ENCODE measurements around the gene FPR1. TPM values are rescaled to one million over a fixed set of nuclear protein-coding genes. Genes with fewer than 3 reads are reported as not detected.
"Not testable (repeated sequence)": the region's sequence is repeated elsewhere in the genome, so short reads cannot be mapped to it uniquely, and the experiment has no call there.

FPR1 gene
- total RNA-seq, 2 experiments from 2014 or later, result not detected

DNA sequence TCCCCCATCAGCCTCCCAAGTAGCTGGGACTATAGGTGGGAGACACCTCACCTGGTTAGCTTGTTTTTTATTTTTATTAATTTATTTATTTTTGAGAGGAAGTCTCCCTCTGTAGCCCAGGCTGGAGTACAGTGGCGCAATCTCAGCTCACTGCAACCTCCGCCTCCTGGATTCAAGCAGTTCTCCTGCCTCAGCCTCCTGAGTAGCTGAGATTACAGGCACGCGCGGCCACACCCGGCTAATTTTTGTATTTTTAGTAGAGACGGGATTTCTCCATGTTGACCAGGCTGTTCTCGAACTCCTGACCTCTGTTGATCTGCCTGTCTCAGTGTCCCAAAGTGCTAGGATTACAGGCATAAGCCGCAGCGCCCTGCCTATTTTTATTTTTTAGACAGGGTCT, 13.2 kb downstream of the FPR1 start:
- ATAC-seq (ENCODE audit: low read depth); H3K4me1 Mint-ChIP-seq; H3K36me3 Mint-ChIP-seq; H3K4me3 Mint-ChIP-seq; H3K27me3 Mint-ChIP-seq; DNase-seq; H3K27ac Mint-ChIP-seq; POLR2A ChIA-PET; H3K9me3 Mint-ChIP-seq: not testable (repeated sequence)

DNA sequence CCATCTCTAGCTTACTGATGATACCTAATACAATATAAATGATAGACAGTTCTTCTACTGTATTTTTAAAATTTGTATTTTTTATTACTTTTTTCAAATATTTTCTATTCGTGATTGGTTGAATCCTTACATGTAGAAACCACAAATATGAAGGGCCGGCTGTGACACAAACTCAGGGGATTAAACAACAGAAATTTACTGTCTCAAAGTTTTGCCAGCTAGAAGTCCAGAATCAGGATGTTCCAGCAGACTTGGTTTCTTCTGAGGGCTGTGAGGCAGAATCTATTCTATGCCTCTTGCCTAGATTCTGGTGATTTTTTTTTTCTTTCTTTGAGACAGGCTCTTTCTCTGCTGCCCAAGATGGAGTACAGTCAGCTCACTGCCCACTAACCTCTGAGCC, 13.8 kb downstream of the FPR1 start:
- Mint-ChIP-seq H3K27ac (no peak overlapping the region), H3K4me1 (peaks cover 3% of the 10 kb centered on the region), H3K36me3 (no peaks in the 10 kb centered on the region), H3K27me3 (peaks cover 7% of the 10 kb centered on the region), H3K9me3 (peaks cover 2% of the 10 kb centered on the region), H3K4me3 (no peak overlapping the region)
- ATAC-seq (ENCODE audit: low read depth), result no peak
- POLR2A ChIA-PET, result no interaction called here
- no peak for DNase-seq

DNA sequence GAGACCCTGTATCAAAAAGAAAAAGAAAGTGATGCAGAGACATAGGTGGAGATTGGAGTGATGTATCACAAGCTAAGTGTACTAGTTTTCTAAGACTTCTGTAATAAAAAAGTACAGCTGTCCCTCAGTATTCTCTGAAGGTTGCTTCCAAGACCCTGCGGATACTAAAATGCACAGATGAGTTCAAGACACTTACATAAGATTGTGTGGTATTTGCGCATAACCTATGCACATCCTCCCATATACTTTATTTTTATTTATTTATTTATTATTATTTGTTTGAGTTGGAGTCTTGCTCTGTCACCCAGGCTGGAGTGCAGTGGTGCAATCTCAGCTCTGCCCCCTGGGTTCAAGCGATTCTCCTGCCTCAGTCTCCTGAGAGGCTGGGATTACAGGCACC, 14.3 kb downstream of the FPR1 start:
- DNase-seq, result no peak
- Mint-ChIP-seq H3K9me3 (peaks cover 2% of the 10 kb centered on the region), H3K4me1 (peaks cover 3% of the 10 kb centered on the region), H3K27me3 (peaks cover 7% of the 10 kb centered on the region), H3K4me3 (no peak overlapping the region), H3K36me3 (no peaks in the 10 kb centered on the region), H3K27ac (no peak overlapping the region)
- no peak for ATAC-seq (ENCODE audit: low read depth)
- POLR2A ChIA-PET, result no interaction called here

DNA sequence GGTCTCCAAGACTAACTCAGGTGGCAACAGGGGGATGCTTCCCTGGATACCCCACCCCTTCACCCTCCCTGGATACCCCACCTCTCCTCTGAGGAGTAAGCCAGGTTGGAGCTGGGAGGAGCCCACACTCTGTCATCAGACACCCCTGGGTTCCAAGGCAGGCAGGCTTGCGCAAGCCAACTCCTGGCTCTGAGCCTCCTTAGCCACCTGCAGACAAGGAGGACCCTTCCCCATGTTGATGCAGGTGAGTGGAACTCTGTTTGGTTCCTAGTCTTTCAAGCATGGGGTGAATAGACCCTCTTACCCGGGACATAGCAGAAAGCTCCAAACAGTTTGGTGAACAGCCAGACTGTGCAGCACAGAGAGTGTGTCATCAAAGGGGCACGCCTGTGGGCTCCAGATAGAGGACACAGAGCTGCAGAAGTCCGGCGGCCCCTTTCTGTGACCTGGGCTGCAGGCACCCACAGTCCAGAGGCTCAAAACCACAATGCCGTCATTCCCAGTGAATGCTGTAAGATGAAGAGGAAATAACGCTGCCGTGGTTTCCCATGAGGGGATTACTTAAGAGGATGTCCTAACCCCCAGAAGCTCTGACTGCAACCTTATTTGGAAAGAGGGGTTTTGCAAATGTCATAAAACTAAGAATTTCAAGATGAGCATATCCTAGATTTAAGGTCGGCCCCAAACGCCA, 15.8 kb downstream of the FPR1 start:
- no peak for DNase-seq
- peaks cover 7% of the 10 kb centered on the region for H3K27me3 Mint-ChIP-seq
- peaks cover 3% of the 10 kb centered on the region for H3K4me1 Mint-ChIP-seq
- H3K36me3 Mint-ChIP-seq, result no peaks in the 10 kb centered on the region
- ATAC-seq (ENCODE audit: low read depth), result no peak
- H3K27ac Mint-ChIP-seq, result no peak overlapping the region
- peaks cover 7% of the 10 kb centered on the region for H3K9me3 Mint-ChIP-seq
- POLR2A ChIA-PET, result no interaction called here
- H3K4me3 Mint-ChIP-seq, result no peak overlapping the region

DNA sequence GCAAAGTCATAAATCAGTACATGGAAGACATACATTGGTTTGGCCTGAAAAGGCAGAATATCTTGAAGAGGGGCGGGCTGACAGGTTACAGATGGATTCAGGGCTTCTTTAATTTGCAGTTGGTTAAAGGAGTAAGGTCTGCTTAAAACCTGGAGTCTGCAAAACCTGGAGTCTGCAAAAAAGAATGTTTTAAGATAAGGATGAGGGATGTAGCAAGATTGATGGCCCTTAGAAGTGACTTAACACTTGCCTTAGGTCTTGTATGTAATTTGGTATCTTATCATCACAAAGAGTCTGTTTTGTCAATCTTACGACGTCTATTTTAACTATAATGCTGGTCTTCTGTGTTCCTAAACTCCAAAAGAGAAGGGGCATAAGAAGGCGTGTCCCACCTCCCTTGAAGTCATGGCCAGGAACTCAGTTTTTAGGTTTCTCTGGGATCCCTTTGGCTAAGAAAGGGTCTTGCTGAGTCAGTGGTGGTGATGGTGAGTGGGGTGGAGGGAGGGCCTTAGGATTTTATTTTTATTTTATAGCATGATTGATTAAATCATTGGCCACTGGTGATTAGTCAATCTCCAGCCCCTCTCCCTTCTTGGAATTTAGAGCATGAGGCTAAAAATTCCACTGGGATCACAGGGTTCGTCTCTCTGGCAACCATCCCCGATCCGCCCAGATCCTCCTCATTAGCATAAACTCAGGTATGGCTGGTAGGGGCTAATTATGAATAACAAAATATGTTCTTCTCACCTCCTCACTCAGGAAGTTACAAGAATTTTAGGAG, 17.7 kb downstream of the FPR1 start:
- Mint-ChIP-seq H3K4me1 (peaks cover 3% of the 10 kb centered on the region), H3K36me3 (no peaks in the 10 kb centered on the region), H3K27me3 (peaks cover 7% of the 10 kb centered on the region), H3K27ac (no peak overlapping the region), H3K9me3 (peaks cover 11% of the 10 kb centered on the region), H3K4me3 (no peak overlapping the region)
- no peak for DNase-seq
- no peak for ATAC-seq (ENCODE audit: low read depth)
- POLR2A ChIA-PET, result no interaction called here

DNA sequence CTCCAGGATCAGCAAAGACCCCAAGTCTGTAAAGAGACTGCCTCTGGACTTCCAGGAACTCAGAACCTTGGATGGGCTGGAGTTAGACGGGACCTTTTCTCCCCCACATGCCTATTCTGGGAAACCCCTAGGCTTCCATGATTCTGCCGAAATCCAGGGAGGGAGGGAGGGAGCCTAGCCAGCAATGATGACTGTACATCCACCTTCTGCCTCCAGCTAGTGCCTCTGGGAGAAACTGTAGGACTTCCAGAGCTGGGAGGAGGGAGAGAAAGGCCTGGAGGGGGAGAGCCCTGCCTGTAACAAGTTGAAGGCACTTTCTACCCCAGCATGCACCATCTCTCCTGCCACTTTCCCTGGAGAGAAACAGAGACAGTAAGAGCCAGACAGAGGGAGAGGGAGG, 21.9 kb downstream of the FPR1 start:
- Mint-ChIP-seq H3K9me3 (peaks cover 14% of the 10 kb centered on the region), H3K27ac (no peak overlapping the region), H3K4me1 (no peaks in the 10 kb centered on the region), H3K27me3 (peaks cover 10% of the 10 kb centered on the region), H3K4me3 (no peak overlapping the region), H3K36me3 (no peaks in the 10 kb centered on the region)
- no peak for ATAC-seq (ENCODE audit: low read depth)
- DNase-seq, result no peak
- POLR2A ChIA-PET, result no interaction called here

DNA sequence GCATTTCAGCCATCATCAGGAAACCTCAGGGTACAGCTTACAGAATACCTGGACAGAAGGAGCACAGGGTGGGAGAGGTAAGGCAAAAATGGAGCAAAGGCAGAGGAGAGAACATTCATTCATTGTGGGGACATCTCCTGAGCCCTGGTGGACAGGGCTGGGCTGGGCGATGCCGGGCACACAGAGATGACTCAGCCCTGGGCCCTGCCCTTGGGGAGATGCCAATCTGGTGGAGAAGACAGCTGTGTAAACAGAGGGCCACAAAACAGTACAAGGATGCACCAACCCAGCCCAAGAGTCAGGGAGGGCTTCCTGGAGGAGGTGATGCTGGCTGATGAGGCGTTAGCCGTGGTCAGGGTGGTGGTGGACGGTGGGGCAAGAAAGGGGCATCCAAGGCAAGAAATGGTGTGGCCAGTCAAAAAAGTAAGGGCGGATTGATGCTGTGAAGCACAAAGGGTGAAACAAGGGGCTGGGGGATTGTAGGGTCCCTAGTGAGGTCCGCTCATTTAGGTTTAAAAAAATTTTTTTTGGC, 24.3 kb downstream of the FPR1 start:
- no peaks in the 10 kb centered on the region for H3K4me1 Mint-ChIP-seq
- ATAC-seq (ENCODE audit: low read depth) (no peak), DNase-seq (no peak)
- no peaks in the 10 kb centered on the region for H3K36me3 Mint-ChIP-seq
- H3K4me3 Mint-ChIP-seq, result no peak overlapping the region
- POLR2A ChIA-PET, result no interaction called here
- H3K27me3 Mint-ChIP-seq, result peaks cover 13% of the 10 kb centered on the region
- H3K9me3 Mint-ChIP-seq, result peaks cover 12% of the 10 kb centered on the region
- no peak overlapping the region for H3K27ac Mint-ChIP-seq

DNA sequence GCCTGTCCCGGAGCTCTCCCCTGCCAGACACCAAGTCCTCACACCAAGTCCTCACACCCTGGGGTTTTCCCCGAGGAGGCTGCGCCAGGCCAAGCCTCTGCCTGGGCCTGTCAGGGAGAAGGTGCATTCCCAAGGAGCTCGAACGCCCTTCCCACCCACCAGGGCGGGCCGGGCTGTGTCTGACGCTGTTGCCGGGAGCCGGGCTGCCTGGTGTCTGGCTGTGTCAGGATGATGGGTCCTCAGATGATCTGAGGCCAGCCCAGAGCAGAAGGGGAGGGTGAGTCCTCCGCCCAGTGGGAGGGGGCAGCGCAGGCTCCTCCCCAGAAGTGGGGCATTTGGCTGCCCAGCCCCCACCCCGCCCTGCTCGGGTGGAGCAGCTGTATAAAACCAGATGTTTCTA, 25.6 kb downstream of the FPR1 start:
- DNase-seq (no peak), ATAC-seq (ENCODE audit: low read depth) (no peak)
- POLR2A ChIA-PET, result no interaction called here
- H3K27ac Mint-ChIP-seq, result no peak overlapping the region
- peaks cover 7% of the 10 kb centered on the region for H3K9me3 Mint-ChIP-seq
- H3K4me3 Mint-ChIP-seq, result no peak overlapping the region
- no peaks in the 10 kb centered on the region for H3K4me1 Mint-ChIP-seq
- peaks cover 18% of the 10 kb centered on the region for H3K27me3 Mint-ChIP-seq
- no peaks in the 10 kb centered on the region for H3K36me3 Mint-ChIP-seq

DNA sequence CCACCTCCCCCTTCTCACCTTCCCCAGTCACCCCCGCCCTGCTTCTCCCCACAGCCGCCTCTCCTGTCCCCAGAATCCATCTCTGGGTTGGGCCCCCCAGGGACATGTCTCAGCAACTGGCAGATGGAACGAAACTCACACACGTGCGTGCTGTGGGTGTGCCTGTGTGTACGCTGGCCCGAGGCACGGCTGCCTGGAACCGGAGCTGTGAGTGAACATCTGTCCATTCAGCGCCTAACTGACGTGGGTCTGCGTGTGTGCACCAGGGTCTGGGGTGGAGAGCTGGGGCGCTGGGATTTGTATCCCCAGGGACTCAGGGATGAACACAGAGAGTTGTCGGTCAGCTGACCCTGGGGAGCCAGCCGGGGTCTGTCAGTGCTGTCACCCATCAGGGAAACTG, 27.1 kb downstream of the FPR1 start:
- Mint-ChIP-seq H3K4me1 (no peaks in the 10 kb centered on the region), H3K27ac (no peak overlapping the region), H3K36me3 (no peaks in the 10 kb centered on the region), H3K4me3 (no peak overlapping the region), H3K27me3 (peaks cover 29% of the 10 kb centered on the region), H3K9me3 (peaks cover 5% of the 10 kb centered on the region)
- DNase-seq (no peak), ATAC-seq (ENCODE audit: low read depth) (no peak)
- POLR2A ChIA-PET, result interaction anchor here (0.5 kb wide), 1 partner anchor 68 kb away, joined by 3 read pairs; no protein-coding TSS in a partner anchor

DNA sequence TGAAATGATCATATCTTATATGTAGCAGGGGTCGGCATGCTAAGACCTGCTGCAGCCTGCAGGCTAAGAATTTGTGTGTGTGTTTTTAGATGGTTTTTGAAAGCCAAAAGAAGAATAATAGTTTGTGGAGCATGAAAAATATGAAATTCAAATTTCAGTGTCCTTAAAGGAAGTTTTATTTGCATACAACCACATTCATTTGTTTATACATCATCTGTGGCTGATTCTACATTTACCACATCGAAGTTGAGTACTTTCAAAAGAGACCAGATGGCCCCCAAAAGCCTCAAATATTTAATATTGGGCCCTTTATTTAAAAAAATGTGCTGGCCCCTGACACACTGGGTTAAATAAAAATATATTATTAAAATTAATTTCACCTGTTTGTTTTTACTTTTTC, 29.2 kb downstream of the FPR1 start:
- no peak for ATAC-seq (ENCODE audit: low read depth)

DNA sequence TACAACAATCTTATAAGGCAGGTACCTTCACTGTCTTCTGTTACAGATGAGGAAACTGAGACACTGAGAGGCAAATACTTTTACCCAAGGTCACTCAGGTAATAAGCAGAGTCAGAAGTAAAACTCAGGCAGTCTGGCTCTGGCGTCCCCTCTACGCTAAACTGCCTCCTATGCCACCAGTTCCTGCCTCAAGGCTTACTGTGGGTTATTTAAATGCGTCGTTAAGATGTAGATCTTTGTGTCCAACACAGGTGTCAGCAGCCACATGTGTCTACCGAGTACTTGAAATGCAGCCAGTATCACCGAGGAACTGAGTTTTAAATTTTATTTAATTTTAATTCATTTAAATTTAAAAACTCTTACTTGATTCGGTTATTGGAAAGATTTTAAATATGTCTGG, 29.8 kb downstream of the FPR1 start:
- peaks cover 4% of the 10 kb centered on the region for H3K9me3 Mint-ChIP-seq
- H3K36me3 Mint-ChIP-seq, result peaks cover 2% of the 10 kb centered on the region
- no peak for ATAC-seq (ENCODE audit: low read depth)
- no peak overlapping the region for H3K4me3 Mint-ChIP-seq
- peaks cover 45% of the 10 kb centered on the region for H3K27me3 Mint-ChIP-seq
- POLR2A ChIA-PET, result no interaction called here
- no peaks in the 10 kb centered on the region for H3K4me1 Mint-ChIP-seq
- no peak for DNase-seq
- H3K27ac Mint-ChIP-seq, result no peak overlapping the region

More for the DNA sequence above, 29.2 kb downstream of the FPR1 start:
- no peak for DNase-seq
- Mint-ChIP-seq H3K27ac (no peak overlapping the region), H3K27me3 (peaks cover 45% of the 10 kb centered on the region), H3K36me3 (peaks cover 2% of the 10 kb centered on the region), H3K4me1 (no peaks in the 10 kb centered on the region), H3K4me3 (no peak overlapping the region), H3K9me3 (peaks cover 4% of the 10 kb centered on the region)
- POLR2A ChIA-PET, result no interaction called here

DNA sequence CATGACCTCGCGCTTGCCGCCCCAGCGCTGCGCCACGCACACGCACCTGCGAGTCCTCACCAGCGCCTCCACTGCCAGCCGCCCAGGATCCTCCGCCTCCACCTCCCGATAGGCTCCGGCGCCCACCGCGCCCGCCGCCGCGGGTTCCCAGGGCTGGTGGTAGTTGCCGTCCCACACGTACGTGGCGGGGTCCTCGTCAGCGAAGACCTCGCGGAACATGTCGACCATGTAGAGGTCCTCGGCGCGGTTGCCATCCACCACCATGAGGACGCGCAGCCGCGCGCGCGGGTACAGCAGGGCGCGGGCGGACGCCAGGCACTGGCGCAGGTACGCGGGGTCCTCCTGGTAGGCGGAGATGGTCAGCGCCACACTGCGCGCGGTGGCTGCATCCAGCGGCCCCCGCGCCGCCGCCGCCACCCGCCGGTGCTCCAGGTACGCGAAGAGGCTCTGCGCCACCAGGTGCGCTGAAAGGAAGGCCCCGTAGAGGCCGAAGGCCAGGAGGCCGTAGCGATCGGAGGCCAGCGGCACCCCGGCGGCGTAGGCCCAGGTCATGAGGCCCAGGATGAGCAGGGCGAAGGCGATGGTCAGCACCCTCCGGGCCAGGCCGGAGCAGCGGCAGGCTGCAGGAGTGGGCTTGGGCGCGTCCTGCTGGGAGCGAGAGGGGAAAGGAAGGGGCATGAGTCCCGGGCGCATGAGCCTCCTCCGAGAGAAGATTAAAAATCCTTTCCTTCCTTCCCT, 32.3 kb downstream of the FPR1 start:
- no peak overlapping the region for H3K4me3 Mint-ChIP-seq
- ATAC-seq (ENCODE audit: low read depth) (no peak), DNase-seq (no peak)
- H3K27ac Mint-ChIP-seq, result no peak overlapping the region
- peaks cover 2% of the 10 kb centered on the region for H3K36me3 Mint-ChIP-seq
- peaks cover 39% of the 10 kb centered on the region for H3K27me3 Mint-ChIP-seq
- H3K9me3 Mint-ChIP-seq, result peaks cover 4% of the 10 kb centered on the region
- POLR2A ChIA-PET, result no interaction called here
- H3K4me1 Mint-ChIP-seq, result no peaks in the 10 kb centered on the region

DNA sequence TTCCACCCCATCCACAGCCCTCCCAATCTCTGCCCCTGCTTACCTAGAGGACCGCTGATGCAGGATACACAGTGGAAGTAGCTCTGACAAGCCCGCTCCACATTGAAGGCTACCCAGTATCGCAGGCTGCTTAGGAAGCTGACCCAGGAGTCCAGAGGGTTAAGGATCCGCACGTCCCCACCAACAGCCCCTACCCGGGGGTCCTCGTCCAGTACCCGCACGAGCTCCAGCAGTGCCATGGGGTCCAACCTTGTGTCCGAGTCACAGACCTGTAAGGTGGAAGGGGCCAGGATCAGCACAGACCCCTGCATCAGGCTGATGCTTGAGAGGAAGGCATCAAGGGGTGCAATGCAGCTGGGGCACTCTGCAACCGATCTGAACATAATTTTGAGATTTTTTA, 34.8 kb downstream of the FPR1 start:
- no peak overlapping the region for H3K4me3 Mint-ChIP-seq
- ATAC-seq (ENCODE audit: low read depth) (no peak), DNase-seq (no peak)
- POLR2A ChIA-PET, result interaction anchor here (1.2 kb wide), 1 partner anchor 13 kb away, joined by 4 read pairs; no protein-coding TSS in a partner anchor
- peaks cover 4% of the 10 kb centered on the region for H3K9me3 Mint-ChIP-seq
- H3K27me3 Mint-ChIP-seq, result peaks cover 31% of the 10 kb centered on the region
- H3K27ac Mint-ChIP-seq, result no peak overlapping the region
- H3K4me1 Mint-ChIP-seq, result no peaks in the 10 kb centered on the region
- H3K36me3 Mint-ChIP-seq, result peaks cover 2% of the 10 kb centered on the region

Measured in activated naive CD8-positive, alpha-beta T cell treated with anti-CD3 and anti-CD28 coated beads, Interleukin-2, amount 10 ng/mL, durations not matched to agents 7 days and 5 days (primary cell).